ENCODE data around the gene ZNF575. TPM values are rescaled to one million over a fixed set of nuclear protein-coding genes. Genes with fewer than 3 reads are reported as not detected.

The ZNF575 gene
- total and polyA plus RNA-seq, 2 donors from 2014 or later: 2.8 to 3.1 TPM

- TF ChIP-seq CTCF (IDR thresholded peaks at IDR 0.05; ENCODE audit: borderline replicate concordance, extremely low read depth, insufficient read depth): no peak
- Histone ChIP-seq H3K4me3 (ENCODE audit: low read length in 3 of 3) (no peak overlapping the region), H3K36me3 (ENCODE audit: control insufficient read depth in 2 of 3, insufficient read depth in 3 of 3, low read length in 3 of 3) (peaks cover 0 to 6% (median 0%) of the 10 kb centered on the region in 3 donors), H3K27me3 (ENCODE audit: control insufficient read depth, insufficient read depth, low read length) (no peaks in the 10 kb centered on the region), H3K27ac (ENCODE audit: low read depth in 2 of 2, low read length in 2 of 2) (no peak overlapping the region), H3K4me1 (ENCODE audit: control insufficient read depth in 2 of 3, insufficient read depth in 2 of 3, low read depth in 1 of 3, low read length in 3 of 3) (peaks cover 0 to 8% (median 5%) of the 10 kb centered on the region in 3 donors), H3K9ac (ENCODE audit: low read length in 3 of 3) (no peak overlapping the region), H3K9me3 (ENCODE audit: control insufficient read depth in 2 of 3, insufficient read depth in 1 of 3, low read length in 3 of 3) (no peaks in the 10 kb centered on the region)
- DNase-seq (no peak), FAIRE-seq (no peak)
- intact Hi-C loops (cut with DNase I): no loop called here
These were observed 39.2 kb downstream of the ZNF575 start for GRCh38 chr19:43572171-43572588.

GRCh38 chr19:43574424-43575155, 41.6 kb downstream of the ZNF575 start:
- Histone ChIP-seq H3K4me3 (ENCODE audit: low read length in 3 of 3) (peak overlapping the region; percentile 76 to 98 (median 89)), H3K9ac (ENCODE audit: low read length in 3 of 3) (peak overlapping the region; percentile 69 to 94 (median 74)), H3K4me1 (ENCODE audit: control insufficient read depth in 2 of 3, insufficient read depth in 2 of 3, low read depth in 1 of 3, low read length in 3 of 3) (peaks cover 0 to 8% (median 5%) of the 10 kb centered on the region in 3 donors), H3K9me3 (ENCODE audit: control insufficient read depth in 2 of 3, insufficient read depth in 1 of 3, low read length in 3 of 3) (no peaks in the 10 kb centered on the region), H3K36me3 (ENCODE audit: control insufficient read depth in 2 of 3, insufficient read depth in 3 of 3, low read length in 3 of 3) (peaks cover 0 to 6% (median 0%) of the 10 kb centered on the region in 3 donors), H3K27me3 (ENCODE audit: control insufficient read depth, insufficient read depth, low read length) (no peaks in the 10 kb centered on the region), H3K27ac (ENCODE audit: low read depth in 2 of 2, low read length in 2 of 2) (peak overlapping the region; percentile 62 to 65)
- peak in 2 of 5 donors; percentile 39 to 60 for DNase-seq
- intact Hi-C loops (cut with DNase I): no loop called here
- no peak for TF ChIP-seq CTCF (IDR thresholded peaks at IDR 0.05; ENCODE audit: borderline replicate concordance, extremely low read depth, insufficient read depth)
- no peak for FAIRE-seq

- Histone ChIP-seq H3K9me3 (ENCODE audit: control insufficient read depth in 2 of 3, insufficient read depth in 1 of 3, low read length in 3 of 3) (no peaks in the 10 kb centered on the region), H3K36me3 (ENCODE audit: control insufficient read depth in 2 of 3, insufficient read depth in 3 of 3, low read length in 3 of 3) (peaks cover 0 to 6% (median 0%) of the 10 kb centered on the region in 3 donors), H3K27ac (ENCODE audit: low read depth in 2 of 2, low read length in 2 of 2) (peak within 1 kb of the TSS; percentile 62 to 65), H3K4me1 (ENCODE audit: control insufficient read depth in 2 of 3, insufficient read depth in 2 of 3, low read depth in 1 of 3, low read length in 3 of 3) (peaks cover 0 to 13% (median 5%) of the 10 kb centered on the region in 3 donors), H3K4me3 (ENCODE audit: low read length in 3 of 3) (peak within 1 kb of the TSS; percentile 76 to 98 (median 89)), H3K27me3 (ENCODE audit: control insufficient read depth, insufficient read depth, low read length) (no peaks in the 10 kb centered on the region), H3K9ac (ENCODE audit: low read length in 3 of 3) (peak within 1 kb of the TSS; percentile 69 to 94 (median 74))
- FAIRE-seq (peak; percentile 99), DNase-seq (peak; percentile 99 to 100 (median 99))
- intact Hi-C loops (cut with DNase I): no loop called here
- TF ChIP-seq CTCF (IDR thresholded peaks at IDR 0.05; ENCODE audit: borderline replicate concordance, extremely low read depth, insufficient read depth): no peak
These were observed 42.4 kb downstream of the ZNF575 start, which contains the start of the genes PINLYP and XRCC1 for GRCh38 chr19:43575156-43575950. Gene PINLYP (plus strand): TSS chr19:43575801. CDS start chr19:43577192, 1,391 bp downstream. Gene XRCC1 (minus strand): TSS chr19:43575527. CDS start chr19:43575458, 69 bp downstream.
